Nephron (organoid): ENCODE data around the gene OR51G2.

Source experiments
- H3K27ac Mint-ChIP-seq, 3 experiments: 2 replicates each; pipeline ENCODE4 v1.8.0; 2020; ENCODE audit warnings: mixed read lengths in 3 of 3, mild to moderate bottlenecking in 2 of 3, moderate library complexity in 1 of 3
- H3K27me3 Mint-ChIP-seq: 2 replicates; pipeline ENCODE4 v1.8.0; 2021; ENCODE audit warnings: low read depth, mild to moderate bottlenecking, moderate library complexity, mixed read lengths
- H3K36me3 Mint-ChIP-seq: 2 replicates; pipeline ENCODE4 v1.8.0; 2020; ENCODE audit warnings: low read depth, mixed read lengths
- H3K4me1 Mint-ChIP-seq: 2 replicates; pipeline ENCODE4 v1.8.0; 2020; ENCODE audit warnings: mixed read lengths
- H3K4me3 Mint-ChIP-seq, 3 experiments: 2 replicates each; pipeline ENCODE4 v1.8.0; 2020; ENCODE audit warnings: mild to moderate bottlenecking in 3 of 3, mixed read lengths in 3 of 3, moderate library complexity in 2 of 3
- H3K9me3 Mint-ChIP-seq: 2 replicates; pipeline ENCODE4 v1.8.0; 2020; ENCODE audit warnings: mixed read lengths
- CTCF ChIP-seq, 3 experiments: fragments of 200-600 bp; sonication (generic); IDR thresholded peaks; one replicate each; pipeline ENCODE4 v1.5.0; 2021; ENCODE audit warnings: antibody characterized with exemption in 3 of 3; ENCODE audit not compliant: unreplicated experiment in 3 of 3

Gene OR51G2

GRCh38 chr11:4936745-4937144, 17.6 kb upstream of the OR51G2 start:
- no peaks in the 10 kb centered on the region for H3K36me3 Mint-ChIP-seq
- no peak for TF ChIP-seq CTCF (IDR thresholded peaks at IDR 0.05; ENCODE audit: unreplicated experiment in 3 of 3)

DNA sequence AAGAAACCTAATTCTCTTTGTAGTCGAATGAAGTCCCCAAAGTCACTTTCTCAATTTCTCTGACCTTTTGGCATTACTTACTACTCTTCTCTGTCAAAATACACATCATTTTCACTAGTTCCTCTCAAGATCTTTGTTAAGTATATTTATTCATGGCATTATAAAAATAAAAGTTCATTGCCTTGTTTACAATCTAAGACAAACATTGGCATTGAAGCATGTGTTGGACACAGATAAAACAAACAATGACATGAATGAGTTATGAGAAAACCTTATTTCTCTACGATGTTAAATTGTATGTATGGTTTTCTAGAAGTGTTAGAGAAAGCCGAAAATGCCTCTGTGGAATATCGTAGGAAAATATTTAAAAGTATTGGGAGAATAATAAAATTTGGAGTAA, 13.6 kb upstream of the OR51G2 start:
- no peak overlapping the region for H3K4me3 Mint-ChIP-seq
- H3K9me3 Mint-ChIP-seq, result no peaks in the 10 kb centered on the region
- no peaks in the 10 kb centered on the region for H3K27me3 Mint-ChIP-seq

More at GRCh38 chr11:4936745-4937144, 17.6 kb upstream of the OR51G2 start:
- Mint-ChIP-seq H3K27me3 (no peaks in the 10 kb centered on the region), H3K9me3 (no peaks in the 10 kb centered on the region), H3K27ac (no peak overlapping the region), H3K4me1 (no peaks in the 10 kb centered on the region), H3K4me3 (no peak overlapping the region)

GRCh38 chr11:4926608-4927007, 7.5 kb upstream of the OR51G2 start:
- Mint-ChIP-seq H3K27me3 (no peaks in the 10 kb centered on the region), H3K4me3 (no peak overlapping the region), H3K36me3 (no peaks in the 10 kb centered on the region), H3K9me3 (no peaks in the 10 kb centered on the region), H3K4me1 (no peaks in the 10 kb centered on the region), H3K27ac (no peak overlapping the region)
- no peak for TF ChIP-seq CTCF (IDR thresholded peaks at IDR 0.05; ENCODE audit: unreplicated experiment in 3 of 3)

More for the DNA sequence above, 13.6 kb upstream of the OR51G2 start:
- Mint-ChIP-seq H3K4me1 (no peaks in the 10 kb centered on the region), H3K36me3 (no peaks in the 10 kb centered on the region), H3K27ac (no peak overlapping the region)
- no peak for TF ChIP-seq CTCF (IDR thresholded peaks at IDR 0.05; ENCODE audit: unreplicated experiment in 3 of 3)

DNA sequence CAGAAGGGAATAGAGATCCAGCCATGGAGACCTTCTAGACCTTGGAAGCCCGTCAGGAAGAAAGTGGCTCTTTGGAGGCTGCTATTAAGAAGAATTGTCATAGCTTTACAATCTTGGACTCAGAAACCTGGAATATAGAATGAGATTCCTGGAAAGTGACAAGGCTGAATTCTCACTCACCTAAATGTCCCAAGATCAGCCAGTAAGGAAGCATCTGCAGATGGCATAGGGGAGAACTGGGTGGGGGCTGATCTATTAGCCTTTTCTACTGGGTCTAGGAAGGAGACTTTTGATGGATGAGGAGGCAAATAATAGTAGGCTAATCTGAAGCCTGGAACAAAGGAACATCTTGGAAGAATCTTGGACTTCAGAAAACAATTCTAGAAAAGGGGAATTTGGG, 5.1 kb upstream of the OR51G2 start, which contains the start of gene OR51G1:
Gene OR51G1 (minus strand): TSS at position 101 of the 400 bp plus-strand sequence. CDS start 0 bp downstream, at position 101.
- Mint-ChIP-seq H3K36me3 (no peaks in the 10 kb centered on the region), H3K4me1 (no peaks in the 10 kb centered on the region), H3K27ac (no peak within 1 kb of the TSS), H3K9me3 (no peaks in the 10 kb centered on the region), H3K27me3 (no peaks in the 10 kb centered on the region), H3K4me3 (no peak within 1 kb of the TSS)
- no peak for TF ChIP-seq CTCF (IDR thresholded peaks at IDR 0.05; ENCODE audit: unreplicated experiment in 3 of 3)

GRCh38 chr11:4922304-4922703, 3.2 kb upstream of the OR51G2 start:
- no peaks in the 10 kb centered on the region for H3K4me1 Mint-ChIP-seq
- no peaks in the 10 kb centered on the region for H3K9me3 Mint-ChIP-seq
- H3K4me3 Mint-ChIP-seq, result no peak overlapping the region
- no peak for TF ChIP-seq CTCF (IDR thresholded peaks at IDR 0.05; ENCODE audit: unreplicated experiment in 3 of 3)
- no peaks in the 10 kb centered on the region for H3K36me3 Mint-ChIP-seq
- no peak overlapping the region for H3K27ac Mint-ChIP-seq
- no peaks in the 10 kb centered on the region for H3K27me3 Mint-ChIP-seq

DNA sequence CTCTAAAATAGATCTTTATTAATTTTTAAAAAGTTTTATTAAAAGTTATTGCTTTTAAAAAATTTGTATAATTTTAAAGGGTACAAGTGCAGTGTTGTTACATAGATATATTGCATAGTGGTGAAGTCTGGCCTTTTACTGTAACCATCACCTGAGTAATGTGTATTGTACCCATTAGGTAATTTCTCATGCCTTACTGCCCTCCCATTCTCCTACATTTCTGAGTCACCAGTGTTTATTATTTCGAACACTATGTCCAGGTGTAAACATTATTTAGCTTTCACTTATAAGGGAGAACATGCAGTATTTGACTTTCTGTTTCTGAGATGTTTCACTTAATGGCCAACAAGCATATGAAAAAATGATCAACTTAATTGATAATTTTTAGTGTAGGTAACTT, 2.6 kb upstream of the OR51G2 start:
- TF ChIP-seq CTCF (IDR thresholded peaks at IDR 0.05; ENCODE audit: unreplicated experiment in 3 of 3), result no peak

More for the DNA sequence above, 2.6 kb upstream of the OR51G2 start:
- Mint-ChIP-seq H3K27ac (no peak overlapping the region), H3K36me3 (no peaks in the 10 kb centered on the region), H3K4me1 (no peaks in the 10 kb centered on the region), H3K9me3 (no peaks in the 10 kb centered on the region), H3K27me3 (no peaks in the 10 kb centered on the region), H3K4me3 (no peak overlapping the region)
